Adrenal gland (tissue), 12 donors: Measurements from ENCODE around the gene C11orf58. TPM values are rescaled to one million over a fixed set of nuclear protein-coding genes. Genes with fewer than 3 reads are reported as not detected.

ENCODE experiments used
- DNase-seq, 7 donors: peaks; one replicate each; pipeline ENCODE4 v3.0.0-alpha.2; 2019 to 2020
- H3K27ac ChIP-seq, 5 donors: fragments of 200-600 bp; sonication (generic) in 4 of 5; 1 replicate in 3 of 5; 2 replicates in 2 of 5; pipeline versions ENCODE4 v1.5.1 to v1.8.0; 2016 to 2020; ENCODE audit warnings: mild to moderate bottlenecking in 1 of 5
- H3K27me3 ChIP-seq: fragments of 200-600 bp; 2 replicates; pipeline ENCODE4 v1.8.0; 2021
- H3K36me3 ChIP-seq, 2 donors: fragments of 200-600 bp; replicated peaks in 1 of 2; 1 replicate in 1 of 2; 2 replicates in 1 of 2; pipeline versions ENCODE4 v1.5.1 to v1.8.0; 2018 to 2022
- H3K4me1 ChIP-seq, 2 donors: fragments of 200-600 bp; replicated peaks in 1 of 2; 1 replicate in 1 of 2; 2 replicates in 1 of 2; pipeline versions ENCODE4 v1.5.1 to v1.8.0; 2018 to 2021
- H3K4me3 ChIP-seq, 4 donors: fragments of 200-600 bp; sonication (generic) in 3 of 4; one replicate each; pipeline ENCODE4 v1.5.1; 2016 to 2018
- H3K9me3 ChIP-seq, 3 donors: fragments of 200-600 bp; sonication (generic) in 1 of 3; replicated peaks in 1 of 3; 1 replicate in 2 of 3; 2 replicates in 1 of 3; pipeline versions ENCODE4 v1.5.1 to v1.8.0; 2016 to 2021
- CTCF ChIP-seq, 6 experiments: fragments of 450-650 bp in 4 of 6; fragments of 200-600 bp in 2 of 6; sonication (generic) in 1 of 6; IDR thresholded peaks; 1 replicate in 5 of 6; 2 replicates in 1 of 6; pipeline versions ENCODE4 v1.5.1 to v1.8.0; 2016 to 2021; ENCODE audit warnings: antibody characterized with exemption in 6 of 6, mild to moderate bottlenecking in 2 of 6, moderate library complexity in 1 of 6
- POLR2A ChIP-seq, 2 donors: fragments of 450-650 bp; IDR thresholded peaks; one replicate each; pipeline ENCODE4 v1.6.1; 2017; ENCODE audit warnings: antibody characterized with exemption in 2 of 2, mild to moderate bottlenecking in 2 of 2, moderate library complexity in 1 of 2
- WGBS, 4 donors: extraction: QIAGEN DNeasy Blood & Tissue Kit in 2 of 4; methylation state at CpG; one replicate each; pipeline versions ENCODE4 v1.1.5 to v1.1.7; 2013 to 2017; 5-methylcytosine and 5-hydroxymethylcytosine counted together
- intact Hi-C, 2 donors: fragments of 100-400 bp; cut with DNase I; formaldehyde crosslinking; loops; one replicate each; pipeline versions ENCODE4 v1.14.1 to v1.15.0; 2022 to 2023
- polyA plus RNA-seq, 3 donors: library from polyadenylated mRNA; stranded (reverse); fragments of 200-250 nt in 2 of 3; fragments of 350-450 nt in 1 of 3; fragmentation: Illumina TruSeq in 1 of 3; extraction: RNeasy Lipid Tissue Mini Kit (QIAGEN cat#74804) in 1 of 3; gene quantifications; one replicate each; pipeline ENCODE4 v1.2.3, GENCODE V29; 2013 to 2014
- total RNA-seq, 9 donors: library from RNA; depleted of rRNA in 4 of 9; stranded (reverse); fragments of >200 nt in 4 of 9; fragments of 120-200 nt in 1 of 9; fragmentation: NEBNext Ultra II Directional in 1 of 9; extraction: Animal tissue kit (Norgen Biotek cat#: 25700) in 1 of 9; gene quantifications; one replicate each; pipeline versions ENCODE4 v1.1.0 to v1.2.4, GENCODE V29; 2013 to 2023
- donor health status: healthy with polysubstance abuse.
- donor health status: Bipolar disorder and iron deficiency.
- donor health status: DM: yes; HTN: yes; CAD: no.
- donor health status: DM: no; HTN: no; CAD: no.
- donor health status: DM: no; HTN: no; CAD: no.
- donor health status: DM: yes; HTN: yes; CAD: no.

Gene C11orf58
- total and polyA plus RNA-seq, 12 donors: 63.7 to 297 (median 125) TPM

- H3K27me3 ChIP-seq: no peaks in the 10 kb centered on the region
- H3K36me3 ChIP-seq: no peaks in the 10 kb centered on the region
- no peaks in the 10 kb centered on the region for H3K4me1 ChIP-seq
- WGBS, 4 donors: 89 to 95% (median 93%) methylated on average over 2 of the region's 2 CpGs
- DNase-seq: no peak
- intact Hi-C loops: no loop called here
- no peak for TF ChIP-seq CTCF (IDR thresholded peaks at IDR 0.05)
- TF ChIP-seq POLR2A (IDR thresholded peaks at IDR 0.05): no peak
- no peak overlapping the region for H3K27ac ChIP-seq
- no peak overlapping the region for H3K4me3 ChIP-seq
- H3K9me3 ChIP-seq: no peaks in the 10 kb centered on the region
These were observed 33.7 kb downstream of the C11orf58 start for GRCh38 chr11:16772141-16772512.

GRCh38 chr11:16773981-16774935, 35.8 kb downstream of the C11orf58 start:
- DNase-seq: no peak
- 62 to 70% (median 67%) methylated on average over 9 of the region's 9 CpGs for WGBS, 4 donors
- TF ChIP-seq CTCF (IDR thresholded peaks at IDR 0.05) (no peak), POLR2A (IDR thresholded peaks at IDR 0.05) (no peak)

GRCh38 chr11:16774936-16775613, 36.6 kb downstream of the C11orf58 start:
- intact Hi-C loops: no loop called here
- no peaks in the 10 kb centered on the region for H3K36me3 ChIP-seq

More at GRCh38 chr11:16773981-16774935, 35.8 kb downstream of the C11orf58 start:
- no peaks in the 10 kb centered on the region for H3K9me3 ChIP-seq
- H3K4me1 ChIP-seq: no peaks in the 10 kb centered on the region
- H3K4me3 ChIP-seq: no peak overlapping the region
- intact Hi-C loops: no loop called here
- no peak overlapping the region for H3K27ac ChIP-seq
- H3K27me3 ChIP-seq: no peaks in the 10 kb centered on the region
- H3K36me3 ChIP-seq: no peaks in the 10 kb centered on the region

More at GRCh38 chr11:16774936-16775613, 36.6 kb downstream of the C11orf58 start:
- Histone ChIP-seq H3K9me3 (no peaks in the 10 kb centered on the region), H3K27me3 (no peaks in the 10 kb centered on the region), H3K4me1 (no peaks in the 10 kb centered on the region), H3K4me3 (no peak overlapping the region), H3K27ac (no peak overlapping the region)
- DNase-seq: no peak
- WGBS, 4 donors: 92 to 94% (median 93%) methylated on average over 11 of the region's 11 CpGs
- TF ChIP-seq POLR2A (IDR thresholded peaks at IDR 0.05): no peak
- no peak for TF ChIP-seq CTCF (IDR thresholded peaks at IDR 0.05)
